ENCODE measurements around the gene NPAS2. TPM values are rescaled to one million over a fixed set of nuclear protein-coding genes. Genes with fewer than 3 reads are reported as not detected.

Gene NPAS2
- total RNA-seq, 2 donors from 2014 or later = 24.2 to 45.8 TPM

DNA sequence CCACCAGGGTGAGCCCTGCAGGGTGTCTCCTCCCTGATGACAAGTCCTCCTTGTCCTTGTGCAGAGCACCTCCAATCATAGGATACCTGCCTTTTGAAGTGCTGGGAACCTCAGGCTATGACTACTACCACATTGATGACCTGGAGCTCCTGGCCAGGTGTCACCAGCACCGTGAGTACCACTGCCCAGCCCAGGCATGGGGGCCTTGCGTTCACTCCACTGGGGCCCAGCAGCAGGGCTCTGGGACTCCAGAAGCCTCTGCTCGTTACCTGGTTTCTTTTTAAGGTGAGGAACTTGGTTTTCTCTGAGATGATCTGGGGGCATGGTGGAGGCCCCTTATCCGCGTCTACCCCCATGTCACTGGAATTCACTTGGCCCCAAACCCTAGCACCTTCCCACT, 145.7 kb downstream of the NPAS2 start:
- 95% methylated on average over 5 of the region's 5 CpGs for WGBS
- no peaks in the 10 kb centered on the region for H3K9me3 ChIP-seq
- no peak for DNase-seq (ENCODE audit: low spot score)
- no peak overlapping the region for H3K4me3 ChIP-seq
- intact Hi-C loops (cut with DNase I) = no loop called here
- no peak overlapping the region for H3K27ac ChIP-seq
- H3K4me1 ChIP-seq (replicated peaks) = no peaks in the 10 kb centered on the region
- no peak for TF ChIP-seq POLR2AphosphoS5 (IDR thresholded peaks at IDR 0.05)
- TF ChIP-seq, protein P1, sequence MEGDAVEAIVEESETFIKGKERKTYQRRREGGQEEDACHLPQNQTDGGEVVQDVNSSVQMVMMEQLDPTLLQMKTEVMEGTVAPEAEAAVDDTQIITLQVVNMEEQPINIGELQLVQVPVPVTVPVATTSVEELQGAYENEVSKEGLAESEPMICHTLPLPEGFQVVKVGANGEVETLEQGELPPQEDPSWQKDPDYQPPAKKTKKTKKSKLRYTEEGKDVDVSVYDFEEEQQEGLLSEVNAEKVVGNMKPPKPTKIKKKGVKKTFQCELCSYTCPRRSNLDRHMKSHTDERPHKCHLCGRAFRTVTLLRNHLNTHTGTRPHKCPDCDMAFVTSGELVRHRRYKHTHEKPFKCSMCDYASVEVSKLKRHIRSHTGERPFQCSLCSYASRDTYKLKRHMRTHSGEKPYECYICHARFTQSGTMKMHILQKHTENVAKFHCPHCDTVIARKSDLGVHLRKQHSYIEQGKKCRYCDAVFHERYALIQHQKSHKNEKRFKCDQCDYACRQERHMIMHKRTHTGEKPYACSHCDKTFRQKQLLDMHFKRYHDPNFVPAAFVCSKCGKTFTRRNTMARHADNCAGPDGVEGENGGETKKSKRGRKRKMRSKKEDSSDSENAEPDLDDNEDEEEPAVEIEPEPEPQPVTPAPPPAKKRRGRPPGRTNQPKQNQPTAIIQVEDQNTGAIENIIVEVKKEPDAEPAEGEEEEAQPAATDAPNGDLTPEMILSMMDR (IDR thresholded peaks at IDR 0.05) = no peak
- TF ChIP-seq POLR2A (IDR thresholded peaks at IDR 0.05) = no peak
- H3K27me3 ChIP-seq (replicated peaks; ENCODE audit: insufficient read depth) = no peaks in the 10 kb centered on the region
- no peaks in the 10 kb centered on the region for H3K36me3 ChIP-seq

DNA sequence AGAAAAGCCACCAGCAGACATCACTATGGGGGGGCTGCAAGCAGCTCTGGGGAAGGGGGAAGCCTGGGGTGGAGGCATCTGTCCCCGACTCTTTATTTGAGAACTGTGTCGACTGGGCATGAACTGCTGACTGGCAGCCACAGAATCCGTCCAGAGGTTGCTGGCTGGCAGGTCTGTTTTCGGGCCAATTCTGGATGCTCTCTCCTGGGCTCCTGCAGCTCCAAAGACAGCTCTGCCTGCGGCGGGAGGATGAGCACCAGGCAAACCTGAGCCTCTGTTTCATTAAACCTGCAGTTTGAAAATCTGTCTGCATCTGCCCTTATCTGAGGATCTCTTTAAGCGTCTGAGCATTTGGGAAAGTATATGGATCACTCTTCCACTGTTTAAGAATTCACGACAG, 147.8 kb downstream of the NPAS2 start:
- 88% methylated on average over 8 of the region's 8 CpGs for WGBS
- H3K9me3 ChIP-seq = no peaks in the 10 kb centered on the region

DNA sequence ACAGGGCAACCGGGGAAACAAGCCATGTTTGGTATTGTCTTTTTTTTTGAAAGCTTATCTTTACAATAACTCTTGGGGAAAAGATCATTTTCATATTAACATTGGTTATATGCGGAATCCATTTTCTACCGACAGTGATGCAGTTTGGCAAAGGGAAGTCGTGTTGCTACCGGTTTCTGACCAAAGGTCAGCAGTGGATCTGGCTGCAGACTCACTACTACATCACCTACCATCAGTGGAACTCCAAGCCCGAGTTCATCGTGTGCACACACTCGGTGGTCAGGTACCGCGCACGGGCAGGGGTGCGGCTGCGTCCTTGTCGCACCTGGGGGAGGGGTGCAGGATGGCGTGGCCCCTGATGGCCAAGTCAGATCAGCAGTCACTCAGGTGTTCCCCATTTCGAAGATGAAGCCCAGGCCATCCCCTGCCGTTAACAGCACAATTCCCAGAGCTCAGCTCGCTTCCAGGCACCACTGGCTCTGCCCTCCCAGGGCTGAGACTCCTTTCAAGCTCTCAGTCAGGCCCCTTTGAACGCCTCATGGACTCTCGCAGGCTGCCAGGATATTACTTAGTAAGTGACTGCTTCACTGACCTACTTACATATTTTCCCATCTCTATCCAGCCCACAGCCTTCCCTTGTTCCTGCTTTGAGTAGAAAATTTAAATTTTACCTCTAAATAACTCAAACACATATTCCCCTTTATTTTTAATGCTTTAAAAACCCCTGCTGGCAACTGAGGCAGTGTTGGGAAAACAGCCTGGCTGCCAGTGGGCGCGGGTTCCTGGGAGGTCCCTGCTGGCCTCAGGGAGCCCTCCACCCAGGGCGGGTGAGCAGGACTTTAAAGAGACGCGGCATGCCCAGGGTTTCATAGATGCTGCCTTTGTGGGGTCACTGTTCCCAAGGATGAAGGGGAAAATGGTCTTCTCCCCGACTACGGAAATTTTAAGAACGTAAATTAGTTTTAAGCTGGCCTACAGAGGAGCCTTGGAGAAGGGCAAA, 148.5 kb downstream of the NPAS2 start:
- intact Hi-C loops (cut with DNase I) = no loop called here
- DNase-seq (ENCODE audit: low spot score) = no peak
- 93% methylated on average over 28 of the region's 28 CpGs for WGBS
- Histone ChIP-seq H3K27me3 (replicated peaks; ENCODE audit: insufficient read depth) (no peaks in the 10 kb centered on the region), H3K4me3 (no peak overlapping the region), H3K36me3 (no peaks in the 10 kb centered on the region), H3K4me1 (replicated peaks) (no peaks in the 10 kb centered on the region), H3K27ac (no peak overlapping the region), H3K9me3 (no peaks in the 10 kb centered on the region)
- TF ChIP-seq, protein P1 (IDR thresholded peaks at IDR 0.05) = no peak
- TF ChIP-seq POLR2A (IDR thresholded peaks at IDR 0.05) (no peak), POLR2AphosphoS5 (IDR thresholded peaks at IDR 0.05) (no peak)

More for the DNA sequence above, 147.8 kb downstream of the NPAS2 start:
- no peak overlapping the region for H3K27ac ChIP-seq
- H3K4me3 ChIP-seq = no peak overlapping the region
- no peaks in the 10 kb centered on the region for H3K27me3 ChIP-seq (replicated peaks; ENCODE audit: insufficient read depth)
- no peaks in the 10 kb centered on the region for H3K36me3 ChIP-seq
- no peak for DNase-seq (ENCODE audit: low spot score)
- intact Hi-C loops (cut with DNase I) = no loop called here
- H3K4me1 ChIP-seq (replicated peaks) = no peaks in the 10 kb centered on the region
- TF ChIP-seq, protein P1 (IDR thresholded peaks at IDR 0.05) = no peak
- TF ChIP-seq POLR2A (IDR thresholded peaks at IDR 0.05) = no peak
- TF ChIP-seq POLR2AphosphoS5 (IDR thresholded peaks at IDR 0.05) = no peak

DNA sequence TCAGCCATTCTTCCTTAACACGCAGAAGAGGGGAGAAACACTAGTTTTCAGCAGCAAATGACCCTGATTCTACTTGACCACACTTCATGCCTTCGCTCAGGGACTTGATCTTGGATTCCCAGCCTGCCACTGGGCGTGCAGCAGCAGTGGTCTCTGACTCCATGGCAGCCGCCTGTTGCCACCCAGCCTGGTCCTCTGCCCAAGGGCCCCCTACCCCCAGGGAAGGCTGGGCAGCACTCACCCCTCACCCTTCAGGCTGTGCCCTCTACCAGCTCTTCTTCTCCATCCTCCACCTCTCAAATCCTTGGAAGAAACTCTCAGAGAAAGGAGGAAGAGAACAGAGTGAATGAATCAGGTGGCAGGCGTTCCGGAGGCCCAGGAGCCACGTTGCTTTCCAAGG, 150.1 kb downstream of the NPAS2 start:
- no peaks in the 10 kb centered on the region for H3K36me3 ChIP-seq
- no peaks in the 10 kb centered on the region for H3K27me3 ChIP-seq (replicated peaks; ENCODE audit: insufficient read depth)
- no peak overlapping the region for H3K27ac ChIP-seq
- no peak for DNase-seq (ENCODE audit: low spot score)
- TF ChIP-seq, protein P1 (IDR thresholded peaks at IDR 0.05) = no peak
- TF ChIP-seq POLR2A (IDR thresholded peaks at IDR 0.05) = no peak
- no peak for TF ChIP-seq POLR2AphosphoS5 (IDR thresholded peaks at IDR 0.05)
- intact Hi-C loops (cut with DNase I) = no loop called here
- H3K9me3 ChIP-seq = no peaks in the 10 kb centered on the region
- H3K4me3 ChIP-seq = no peak overlapping the region
- 92% methylated on average over 7 of the region's 7 CpGs for WGBS
- no peaks in the 10 kb centered on the region for H3K4me1 ChIP-seq (replicated peaks)

GRCh38 chr2:100971221-100971620, 151.3 kb downstream of the NPAS2 start:
- Histone ChIP-seq H3K4me1 (replicated peaks) (no peaks in the 10 kb centered on the region), H3K27ac (no peak overlapping the region), H3K9me3 (no peaks in the 10 kb centered on the region), H3K36me3 (no peaks in the 10 kb centered on the region), H3K27me3 (replicated peaks; ENCODE audit: insufficient read depth) (no peaks in the 10 kb centered on the region), H3K4me3 (no peak overlapping the region)
- intact Hi-C loops (cut with DNase I) = no loop called here
- DNase-seq (ENCODE audit: low spot score) = no peak
- TF ChIP-seq POLR2AphosphoS5 (IDR thresholded peaks at IDR 0.05) = no peak
- TF ChIP-seq, protein P1 (IDR thresholded peaks at IDR 0.05) = no peak
- no peak for TF ChIP-seq POLR2A (IDR thresholded peaks at IDR 0.05)
- WGBS = 94% methylated on average over 9 of the region's 9 CpGs
